GM10847 (cell line): Measurements from ENCODE around the gene FAM110D.

Source experiments
- POLR2A ChIP-seq: IDR thresholded peaks from 2 replicates; pipeline ENCODE4 v1.6.1; 2011; ENCODE audit not compliant: insufficient read length; ENCODE audit errors: extremely low read depth

The FAM110D gene

DNA sequence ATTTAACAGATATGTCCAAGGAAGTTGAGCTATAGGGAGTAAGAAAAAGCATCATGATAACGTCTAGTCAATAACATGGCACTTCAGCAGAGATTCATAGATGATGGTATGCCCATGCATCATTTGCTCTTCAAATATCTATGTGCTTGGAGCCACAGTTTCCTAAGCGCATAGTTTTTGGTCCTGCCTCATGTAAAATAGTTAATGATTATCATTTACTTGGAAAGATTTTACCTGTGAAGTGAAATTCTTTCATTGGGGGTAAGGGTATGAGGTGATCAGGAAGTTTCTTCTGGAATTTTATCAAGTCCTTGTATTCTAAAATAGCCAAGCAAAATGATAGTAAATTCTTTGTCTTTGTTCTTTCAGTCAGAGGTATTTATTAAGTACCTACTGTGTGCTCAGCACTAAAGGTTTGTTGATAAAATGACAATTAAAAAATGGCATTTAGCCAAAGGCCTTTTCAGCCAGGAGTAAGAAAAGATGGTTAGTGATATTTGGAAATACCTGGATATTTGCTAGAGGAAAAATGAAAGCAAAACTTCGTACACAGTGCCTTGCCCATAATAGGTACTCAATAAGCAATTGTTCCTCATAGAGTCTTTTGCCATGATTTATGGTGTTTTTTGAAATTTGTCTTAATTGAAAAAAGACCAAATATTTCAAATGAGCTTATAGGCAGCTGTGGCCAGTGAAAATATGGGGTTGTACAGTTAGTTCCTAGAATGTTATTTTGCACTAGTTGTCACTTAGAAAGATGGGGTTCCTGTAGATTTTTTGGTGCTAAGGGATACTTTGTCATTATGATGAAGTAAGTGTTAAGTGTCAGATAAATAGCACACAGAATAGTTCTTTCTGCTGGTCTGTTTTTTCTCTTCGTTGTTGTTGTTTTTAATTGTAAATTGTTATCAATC is 34.2 kb upstream of the FAM110D start:
- TF ChIP-seq POLR2A, result no peak

DNA sequence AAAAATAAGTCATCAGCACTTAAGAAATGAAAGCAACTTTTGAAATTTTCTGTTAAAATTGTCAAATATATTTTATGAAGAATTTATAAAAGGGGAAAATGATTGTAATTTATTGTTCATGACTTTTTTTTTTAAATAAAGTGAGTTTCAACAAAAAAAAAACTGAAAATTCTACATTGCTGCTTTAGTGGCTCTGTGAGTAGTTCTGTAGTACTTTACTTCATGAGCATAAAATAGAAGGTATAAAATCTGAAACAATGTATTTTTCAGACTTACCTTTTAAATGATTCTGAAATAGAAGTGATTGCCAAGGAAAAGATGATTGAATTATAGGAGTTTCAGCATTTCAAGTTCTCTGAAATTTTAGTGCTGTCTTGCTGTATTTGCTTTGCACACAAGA is 33.5 kb upstream of the FAM110D start:
- no peak for TF ChIP-seq POLR2A

DNA sequence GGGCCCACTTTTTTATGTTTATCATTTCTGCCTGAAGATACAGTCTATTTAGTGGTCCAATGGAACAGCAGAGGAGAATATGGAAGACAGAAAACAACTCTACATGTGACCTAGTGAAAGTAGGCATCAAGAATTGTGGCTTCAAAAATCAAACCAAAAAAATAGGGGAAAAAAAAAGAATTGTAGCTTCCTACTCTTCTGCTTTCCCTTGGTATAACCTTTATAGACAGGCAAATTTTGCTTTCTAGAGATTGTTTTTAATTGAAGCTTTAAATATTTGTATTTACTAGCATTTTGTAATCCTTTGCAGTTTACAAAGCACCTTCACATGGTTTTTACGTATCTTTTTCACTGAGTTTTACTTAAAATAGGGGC is 32.9 kb upstream of the FAM110D start:
- TF ChIP-seq POLR2A, result no peak

DNA sequence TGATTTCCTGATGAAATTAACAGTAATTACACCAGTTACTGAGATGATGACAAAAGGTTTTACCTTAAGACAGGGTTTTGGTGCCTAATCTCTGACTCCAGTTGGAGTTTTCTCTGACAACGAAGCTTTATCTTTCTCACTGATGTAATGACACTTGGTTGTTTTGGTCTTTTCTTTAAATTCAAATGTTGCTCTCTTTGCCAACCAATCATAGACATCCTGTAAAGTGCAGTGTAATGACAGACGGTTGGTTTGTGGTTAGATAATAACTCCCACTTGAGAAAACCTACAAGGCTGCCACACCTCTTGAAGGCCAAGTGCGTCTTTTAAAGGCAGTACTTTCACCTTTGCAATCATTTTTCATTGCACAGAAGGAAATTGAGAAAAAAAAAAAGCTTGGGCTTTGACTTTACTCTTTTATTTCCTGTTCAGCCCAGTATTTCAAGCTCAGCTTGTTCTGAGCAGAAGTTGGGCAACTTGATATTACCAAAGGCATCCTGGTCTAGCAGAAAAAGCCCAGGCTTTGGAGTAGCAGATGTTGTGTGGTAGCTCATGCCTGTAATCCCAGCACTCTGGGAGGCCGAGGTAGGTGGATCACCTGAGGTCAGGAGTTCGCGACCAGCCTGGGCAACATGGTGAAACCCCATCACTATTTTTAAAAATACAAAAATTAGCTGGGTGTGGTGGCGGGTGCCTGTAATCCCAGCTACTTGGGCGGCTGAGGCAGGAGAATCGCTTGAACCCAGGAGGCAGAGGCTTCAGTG is 32.4 kb upstream of the FAM110D start:
- TF ChIP-seq POLR2A, result no peak

DNA sequence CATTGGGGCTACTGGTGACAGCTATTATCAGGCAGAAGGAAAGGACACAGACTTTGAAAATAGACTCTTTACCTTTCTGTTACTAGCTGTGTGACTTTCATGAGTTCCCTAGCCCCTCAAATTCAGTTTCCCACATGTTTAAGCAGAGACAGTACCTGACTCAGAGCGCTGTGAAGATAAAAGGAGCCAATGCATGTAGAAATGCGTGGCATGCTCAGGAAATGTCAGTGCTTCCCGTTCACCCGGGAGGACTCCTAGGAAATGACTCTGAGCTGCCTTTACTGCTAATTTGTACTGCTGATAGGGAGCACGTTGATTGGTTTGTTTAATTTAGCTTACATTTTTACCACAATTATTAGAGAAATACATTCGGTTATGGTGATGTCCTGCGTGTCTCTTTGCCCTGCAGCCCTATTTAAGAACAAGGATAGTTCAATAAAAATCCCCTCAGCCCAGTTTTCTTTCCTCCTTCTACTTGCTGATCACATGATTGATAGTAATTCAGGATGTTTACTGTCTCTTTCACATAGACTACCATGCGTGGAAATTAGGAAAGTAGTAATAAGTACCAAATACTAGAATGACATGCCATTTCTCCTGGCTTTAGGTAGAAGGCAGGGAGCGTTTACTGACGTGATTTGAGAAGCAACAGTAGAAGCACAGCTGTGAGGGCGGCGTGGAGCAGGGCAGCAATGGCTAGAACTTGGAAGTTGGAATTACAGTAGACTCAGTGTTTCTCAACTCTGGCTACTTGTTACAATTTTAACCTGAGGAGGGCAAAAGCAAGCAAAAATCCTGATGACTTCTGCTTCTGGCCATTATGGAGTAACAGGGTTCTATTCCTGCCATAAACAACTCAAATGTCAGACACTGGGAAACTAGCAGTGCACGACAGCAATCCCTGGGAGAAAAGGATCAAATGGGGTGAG is 31.4 kb upstream of the FAM110D start:
- no peak for TF ChIP-seq POLR2A

DNA sequence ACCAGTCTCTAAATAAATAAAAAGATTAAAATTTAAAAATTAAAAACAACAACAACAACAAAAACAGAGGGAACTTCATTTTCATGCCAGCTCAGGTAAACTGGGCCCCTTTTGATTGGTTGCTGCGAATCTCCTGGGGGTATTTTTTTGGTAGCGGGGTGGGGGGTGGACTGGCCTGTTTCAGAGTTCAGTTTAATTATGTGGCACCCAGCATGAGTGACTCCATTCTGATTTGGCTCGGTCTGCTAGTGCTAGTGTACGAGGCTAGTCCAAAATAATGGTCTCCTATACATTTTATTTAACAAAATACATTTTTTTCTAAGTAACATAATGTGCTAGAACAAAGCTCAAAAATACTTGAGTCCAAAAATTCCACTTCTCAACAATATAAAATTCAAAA is 29.1 kb upstream of the FAM110D start:
- TF ChIP-seq POLR2A, result no peak

DNA sequence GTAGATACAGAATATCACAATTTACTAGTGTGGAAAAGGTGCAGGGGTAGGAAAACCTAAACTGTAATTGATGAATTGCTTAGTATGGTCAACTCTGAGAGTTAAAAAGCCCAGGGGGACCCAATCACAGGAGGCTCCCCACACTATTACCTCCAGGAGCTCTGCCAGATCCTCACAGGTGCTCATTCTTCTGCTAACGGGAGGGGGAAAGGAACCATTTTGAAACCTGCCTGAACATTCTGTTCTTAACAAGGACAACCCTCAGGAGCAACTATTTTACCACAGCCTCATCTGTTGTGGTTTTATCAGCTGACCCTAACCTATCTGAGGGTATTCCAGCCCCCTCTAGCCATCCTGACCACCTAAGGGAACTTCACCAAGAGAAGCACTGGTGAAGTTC is 28.2 kb upstream of the FAM110D start:
- TF ChIP-seq POLR2A, result no peak

DNA sequence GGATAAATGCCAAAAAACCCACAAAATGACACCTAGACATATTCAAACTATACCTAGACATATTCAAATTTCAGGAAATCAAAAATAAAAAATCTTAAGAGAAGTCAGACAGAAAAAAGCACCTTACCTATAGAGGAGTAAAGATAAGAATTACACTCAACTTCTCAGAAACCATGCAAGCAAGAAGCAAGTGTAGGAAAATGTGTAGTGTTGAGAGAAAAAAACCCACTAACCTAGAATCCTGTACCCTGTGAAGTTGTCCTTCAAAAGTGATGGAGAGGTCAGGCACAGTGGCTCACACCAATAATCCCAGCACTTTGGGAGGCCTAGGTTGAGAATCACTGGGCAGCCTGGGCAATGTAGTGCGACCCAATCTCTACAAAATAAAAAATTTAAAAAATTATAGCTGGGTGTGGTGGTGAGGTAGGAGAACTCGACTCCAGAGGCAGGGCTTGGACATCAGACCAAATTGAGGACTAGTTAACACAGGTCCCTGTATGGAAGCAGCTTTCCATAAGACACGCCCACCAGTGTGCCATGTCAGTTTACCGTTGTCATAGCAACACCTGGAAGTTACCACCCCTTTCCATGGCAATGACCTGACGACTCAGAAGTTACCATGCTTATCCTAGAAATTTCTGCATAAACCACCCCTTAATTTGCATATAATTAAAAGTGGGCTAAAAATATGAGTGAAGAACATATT is 26.6 kb upstream of the FAM110D start:
- no peak for TF ChIP-seq POLR2A

DNA sequence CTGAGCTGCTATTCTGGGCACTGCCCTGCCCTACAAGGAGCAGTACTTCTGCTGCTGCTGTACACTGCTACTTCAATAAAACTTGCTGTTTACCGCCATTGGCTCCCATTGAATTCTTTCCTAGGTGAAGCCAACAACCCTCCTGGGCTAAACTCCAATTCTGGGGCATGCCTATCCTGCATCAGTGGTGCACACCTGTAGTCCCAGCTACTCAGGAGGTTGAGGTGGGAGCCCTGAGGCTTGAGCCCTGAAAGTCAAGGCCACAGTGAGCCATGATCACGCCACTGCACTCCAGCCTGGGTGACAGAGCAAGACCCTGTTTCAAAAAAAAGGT is 26.1 kb upstream of the FAM110D start:
- TF ChIP-seq POLR2A, result no peak

DNA sequence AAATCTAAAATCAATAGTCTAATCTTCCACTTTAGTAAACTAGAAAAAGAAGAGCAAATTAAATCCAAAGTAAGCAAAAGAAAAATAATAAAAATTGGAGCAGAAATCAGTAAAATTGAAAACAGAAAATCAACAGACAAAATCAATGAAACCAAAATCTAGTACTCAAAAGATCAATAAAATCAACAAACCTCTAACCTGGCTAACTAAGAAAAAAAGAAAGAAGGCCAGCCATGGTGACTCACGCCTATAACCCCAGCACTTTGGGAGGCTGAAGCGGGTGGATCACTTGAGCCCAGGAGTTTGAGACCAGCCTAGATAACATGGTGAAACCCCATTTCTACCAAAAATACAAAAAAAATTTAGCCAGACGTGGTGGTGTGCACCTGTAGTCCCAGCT is 24.4 kb upstream of the FAM110D start:
- TF ChIP-seq POLR2A, result no peak

DNA sequence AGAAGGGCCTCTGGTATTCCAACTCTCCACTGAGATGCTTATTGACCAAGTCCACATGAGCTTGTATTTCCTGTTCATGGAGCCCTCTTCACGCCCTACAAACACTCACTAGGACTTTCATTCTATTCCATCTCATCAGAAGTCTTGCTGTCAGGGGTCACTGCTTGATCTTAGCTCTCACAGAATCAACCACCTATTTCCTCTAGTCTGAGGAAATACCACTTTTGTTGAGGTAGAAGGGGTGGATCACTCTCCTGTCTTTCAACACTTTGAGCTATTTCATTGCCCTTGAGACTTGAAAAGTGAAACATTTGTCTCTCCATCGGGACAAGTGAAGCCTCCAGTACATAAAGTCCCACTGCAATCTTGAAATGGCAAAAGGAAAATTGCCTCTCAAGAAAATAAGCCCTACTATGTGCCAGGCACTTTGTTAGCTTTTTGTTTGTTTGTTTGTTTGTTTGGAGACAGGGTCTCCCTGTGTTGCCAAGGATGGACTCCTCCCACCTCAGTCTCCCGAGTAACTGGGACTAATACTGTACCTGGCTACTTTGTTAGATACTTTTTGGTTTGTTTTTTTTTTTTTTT is 19.8 kb upstream of the FAM110D start:
- no peak for TF ChIP-seq POLR2A

DNA sequence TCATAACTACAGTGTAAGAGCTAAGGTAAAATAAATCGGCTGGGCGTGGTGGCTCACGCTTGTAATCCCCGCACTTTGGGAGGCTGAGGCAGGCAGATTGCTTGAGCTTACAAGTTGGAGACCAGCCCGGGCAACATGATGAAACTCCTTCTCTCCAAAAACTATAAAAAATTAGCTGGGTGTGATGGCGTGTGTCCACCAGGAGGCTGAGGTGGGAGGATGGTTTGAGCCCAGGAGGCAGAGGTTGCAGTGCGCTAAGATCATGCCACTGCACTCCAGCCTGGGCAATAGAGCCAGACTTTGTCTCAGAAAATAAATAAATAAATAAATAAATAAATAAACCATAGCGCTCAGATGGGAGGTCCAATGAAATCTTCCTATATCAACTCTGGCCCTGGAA is 16.7 kb upstream of the FAM110D start:
- TF ChIP-seq POLR2A, result no peak

DNA sequence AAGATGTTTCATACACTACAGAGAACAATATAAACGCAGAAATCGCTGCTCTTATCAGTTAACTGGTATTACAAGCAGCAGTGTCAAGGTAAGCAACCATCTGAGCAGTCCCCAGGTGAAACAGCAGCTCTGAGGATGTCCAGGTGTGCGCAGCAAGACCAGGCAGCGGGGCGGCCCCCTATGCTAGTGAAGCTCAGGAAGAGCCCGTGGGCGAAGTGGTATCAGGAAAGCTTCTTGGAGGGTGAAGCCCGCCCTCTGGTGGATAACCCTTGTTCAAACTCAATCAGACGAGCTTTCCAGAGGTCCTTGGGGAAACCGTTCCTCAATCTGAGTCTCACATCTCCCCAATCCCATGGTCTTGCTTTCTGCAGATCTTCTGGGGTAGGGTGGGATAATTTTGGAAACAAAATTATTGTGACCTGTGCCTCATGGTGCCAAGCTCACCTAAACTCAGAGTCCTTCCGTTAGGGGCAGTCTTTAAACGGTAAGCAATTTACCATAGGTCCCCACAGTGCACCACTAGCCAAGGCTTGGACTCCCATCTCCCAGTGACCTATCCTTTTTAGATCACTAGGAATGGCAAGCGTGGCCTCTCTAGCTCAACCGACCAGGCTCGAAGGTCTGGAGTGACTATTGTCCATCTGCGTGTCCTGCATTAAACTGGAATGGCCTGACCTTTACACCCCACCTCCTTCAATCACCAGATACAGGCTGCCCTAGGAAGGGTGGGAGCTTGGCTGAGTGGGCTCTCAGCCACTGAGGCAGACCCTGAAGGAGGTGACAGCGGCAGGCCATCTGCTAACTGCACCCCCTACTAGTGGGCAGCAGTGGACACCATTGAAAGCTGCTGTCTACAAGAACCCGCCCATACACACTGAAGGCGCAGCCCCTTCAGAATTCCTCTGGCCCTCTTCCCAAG is 13.6 kb upstream of the FAM110D start:
- no peak for TF ChIP-seq POLR2A

DNA sequence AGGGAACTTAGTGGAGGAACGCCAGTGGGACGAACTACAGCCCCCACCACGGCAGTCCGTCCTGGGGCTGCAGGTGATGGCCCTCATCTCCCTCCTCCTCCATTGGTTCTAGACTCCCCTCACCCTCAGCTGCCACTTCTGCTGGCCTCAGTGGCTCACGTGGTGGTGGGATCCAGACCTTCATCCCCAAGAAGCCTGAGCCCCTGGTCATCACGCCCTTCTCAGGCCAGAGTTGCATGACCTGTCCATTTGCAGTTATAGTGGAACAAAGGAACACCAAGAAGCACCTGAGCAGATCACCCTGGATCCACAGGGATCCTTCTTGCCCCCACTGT is 13.0 kb upstream of the FAM110D start:
- TF ChIP-seq POLR2A, result no peak
